Measurements from ENCODE around the gene EREG.
"Not testable (repeated sequence)": the region's sequence is repeated elsewhere in the genome, so short reads cannot be mapped to it uniquely, and the experiment has no call there.

The EREG gene

DNA sequence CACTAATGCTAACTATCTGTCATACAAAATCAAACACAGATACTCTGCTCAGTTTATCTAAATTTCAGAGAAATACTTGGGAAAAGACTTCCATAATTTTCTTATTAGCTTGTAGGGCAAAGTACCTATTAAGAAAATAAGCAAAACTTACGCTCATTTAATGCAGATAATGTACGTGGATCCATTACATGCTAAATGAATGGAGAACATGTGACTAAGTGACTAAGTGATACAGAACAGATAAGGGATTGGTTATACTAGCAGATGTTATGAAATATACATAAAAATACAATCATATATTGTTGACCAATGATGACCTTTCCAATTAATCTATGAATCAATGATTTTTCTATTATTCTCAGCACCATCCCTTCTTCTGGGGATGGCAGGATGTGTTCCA lies 25.7 kb downstream of the EREG start:
- ATAC-seq (no peak), DNase-seq (no peak)

DNA sequence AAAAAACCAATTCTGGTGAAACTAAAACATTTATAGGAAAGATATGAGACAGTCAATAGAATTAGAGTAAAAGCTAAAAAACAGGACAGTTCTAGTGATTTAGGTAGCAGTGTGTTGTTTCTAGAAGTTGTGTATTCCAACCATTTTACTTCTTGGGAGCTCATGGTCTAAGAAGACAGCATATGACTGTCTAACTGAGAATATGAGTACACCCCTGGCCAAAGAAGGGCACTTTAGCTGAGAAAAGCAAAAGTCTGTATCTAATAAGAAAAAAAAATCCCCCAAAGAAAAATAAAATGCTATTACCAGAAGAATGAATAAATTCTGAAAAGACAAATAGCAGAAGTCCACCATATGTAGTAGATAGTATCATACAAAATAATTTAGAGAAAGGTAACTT lies 26.4 kb downstream of the EREG start:
- no peak for DNase-seq
- no peak for ATAC-seq

DNA sequence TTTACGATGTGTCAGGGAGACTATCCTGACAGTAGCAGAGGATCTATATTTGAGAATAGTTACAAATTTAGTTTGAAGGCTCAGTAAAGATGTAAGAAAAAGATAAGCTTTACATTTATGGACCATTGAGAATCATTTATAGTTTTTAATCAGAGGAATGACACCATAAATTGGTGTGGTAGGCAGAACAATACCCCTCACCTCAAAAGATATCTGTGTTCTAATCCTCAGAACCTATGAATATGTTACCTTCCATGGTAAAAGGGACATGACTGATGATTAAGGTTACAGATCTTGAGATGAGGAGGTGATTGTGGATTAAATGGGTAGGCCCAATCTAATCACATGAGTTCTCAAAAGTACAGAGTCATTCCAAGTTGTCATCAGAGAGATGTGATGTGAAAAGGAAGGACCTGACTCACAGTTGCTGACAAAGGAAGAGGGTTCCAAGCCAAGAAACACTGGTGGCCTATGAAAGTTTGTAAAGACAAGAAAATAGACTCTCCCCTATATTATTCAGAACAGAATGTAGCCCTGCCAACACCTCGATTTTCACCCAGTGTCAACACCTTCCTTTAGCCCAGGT lies 27.0 kb downstream of the EREG start:
- no peak for DNase-seq
- no peak for ATAC-seq

DNA sequence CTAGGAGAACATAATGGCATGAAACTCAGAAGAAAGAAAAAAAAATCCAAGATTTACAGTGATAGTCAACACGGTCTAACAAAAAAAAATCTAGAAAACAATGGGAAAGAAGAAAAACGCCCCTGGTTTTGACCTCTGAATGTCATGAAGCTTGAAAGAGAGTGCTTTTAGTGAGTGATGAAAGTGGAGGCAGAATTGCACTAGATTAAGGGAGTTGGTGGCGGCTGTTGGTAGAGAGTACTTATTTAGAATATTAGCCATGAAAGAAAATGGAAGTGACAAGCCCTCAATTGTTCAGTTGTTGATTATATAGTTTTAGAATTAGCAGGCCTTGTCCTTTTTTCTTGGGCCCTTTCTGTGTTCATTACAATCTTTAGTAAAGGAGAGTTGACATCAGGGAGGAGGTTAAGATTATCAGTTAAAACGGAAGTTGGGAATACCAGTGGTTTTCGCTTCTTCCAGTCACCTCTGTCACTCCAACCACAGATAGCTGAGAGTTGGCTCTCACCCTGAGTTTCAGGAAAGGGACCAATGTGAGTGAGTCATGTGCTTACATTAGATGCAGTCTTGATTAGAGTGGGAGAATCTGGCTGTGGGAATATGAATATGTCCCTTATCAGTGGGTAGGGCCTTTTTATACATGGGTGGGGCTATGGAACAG lies 29.7 kb downstream of the EREG start:
- no peak for DNase-seq
- ATAC-seq: no peak

DNA sequence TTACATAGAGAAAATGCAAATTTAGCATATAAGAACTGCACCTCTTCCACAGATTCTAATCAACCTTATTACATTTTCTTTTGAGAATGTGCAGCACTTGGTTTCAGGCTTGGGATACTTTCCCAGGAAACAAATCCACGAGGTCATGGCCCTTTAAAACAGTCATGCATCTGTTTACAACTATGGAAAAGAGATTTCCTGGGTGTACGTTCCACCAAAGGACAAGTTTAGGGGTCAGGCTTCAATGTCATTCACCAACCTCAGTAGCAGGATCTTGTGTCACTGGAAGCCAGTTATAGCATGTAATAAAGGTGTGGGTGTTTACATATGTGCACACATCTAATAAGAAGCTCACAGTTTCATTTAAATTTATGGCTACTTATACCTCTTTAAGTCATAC lies 30.7 kb downstream of the EREG start:
- ATAC-seq: no peak
- no peak for DNase-seq

DNA sequence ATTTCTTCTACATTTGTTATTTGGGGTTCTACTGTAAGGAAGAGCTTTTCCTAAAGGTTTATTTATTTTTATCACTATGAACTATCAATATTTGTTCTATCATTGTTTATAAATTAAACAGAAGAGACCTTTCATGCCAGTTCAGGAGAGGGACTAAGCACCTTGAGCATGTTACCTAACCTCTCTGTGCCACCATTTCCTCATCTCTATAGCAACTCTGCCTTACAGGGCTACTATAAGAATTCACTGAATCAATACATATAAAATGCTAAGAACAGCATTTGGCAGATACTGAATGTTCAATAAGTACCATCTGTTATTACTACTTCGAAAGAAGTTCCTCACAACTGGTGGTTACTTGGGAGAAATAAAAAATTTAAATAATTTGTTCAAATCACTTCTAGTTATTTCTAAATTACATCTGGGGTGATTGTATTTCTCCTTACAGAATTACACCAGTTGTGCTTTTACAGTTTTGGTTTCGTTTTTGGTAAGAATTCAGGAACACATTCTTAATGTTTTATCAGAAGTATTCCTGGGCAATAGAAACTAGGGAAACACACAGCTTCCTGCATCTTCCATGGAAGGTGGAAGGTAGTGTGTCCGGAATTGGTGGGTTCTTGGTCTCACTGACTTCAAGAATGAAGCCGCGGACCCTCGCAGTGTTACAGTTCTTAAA lies 32.9 kb downstream of the EREG start:
- ATAC-seq: peak; percentile 28

DNA sequence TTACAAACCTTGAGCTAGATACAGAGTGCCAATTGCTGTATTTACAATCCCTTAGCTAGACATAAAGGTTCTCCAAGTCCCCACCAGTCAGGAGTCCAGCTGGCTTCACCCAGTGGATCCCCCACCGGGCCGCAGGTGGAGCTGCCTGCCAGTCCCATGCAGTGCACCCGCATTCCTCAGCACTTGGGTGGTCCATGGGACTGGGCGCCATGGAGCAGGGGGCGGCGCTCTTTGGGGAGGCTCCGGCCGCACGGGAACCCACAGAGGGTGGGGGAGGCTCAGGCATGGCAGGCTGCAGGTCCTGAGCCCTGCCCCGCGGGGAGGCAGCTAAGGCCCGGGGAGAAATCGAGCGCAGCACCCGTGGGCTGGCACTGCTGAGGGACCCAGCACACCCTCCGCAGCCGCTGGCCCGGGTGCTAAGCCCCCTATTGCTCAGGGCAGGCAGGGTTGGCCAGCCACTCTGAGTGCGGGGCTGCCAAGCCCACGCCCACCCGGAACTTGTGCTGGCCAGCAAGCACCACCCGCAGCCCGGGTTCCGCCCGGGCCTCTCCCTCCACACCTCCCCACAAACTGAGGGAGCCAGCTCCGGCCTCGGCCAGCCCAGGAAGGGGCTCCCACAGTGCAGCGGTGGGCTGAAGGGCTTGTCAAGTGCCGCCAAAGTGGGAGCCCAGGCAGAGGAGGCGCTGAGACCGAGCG lies 34.1 kb downstream of the EREG start:
- not testable (repeated sequence) for DNase-seq, ATAC-seq

More for the DNA sequence above, 32.9 kb downstream of the EREG start:
- DNase-seq: no peak

DNA sequence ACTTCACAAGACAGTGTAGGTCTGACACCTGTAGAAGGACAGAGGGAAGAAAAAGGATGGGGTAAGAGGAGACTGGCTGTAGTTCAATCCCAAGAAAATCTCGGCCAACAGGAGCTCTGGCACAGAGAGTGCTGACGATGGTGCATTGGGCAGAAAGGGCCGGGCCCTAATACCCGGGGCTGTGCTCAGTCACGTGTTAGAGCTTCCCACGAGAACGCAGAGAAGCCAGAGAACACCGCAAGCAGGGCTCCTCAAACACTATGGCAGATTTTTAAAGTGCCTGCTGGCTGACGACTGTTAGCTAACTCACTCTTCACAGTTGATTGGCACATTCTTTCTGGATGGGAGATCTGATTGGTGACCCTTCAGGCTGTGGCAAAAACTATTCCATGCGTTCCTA lies 35.5 kb downstream of the EREG start:
- no peak for ATAC-seq
- DNase-seq: no peak

DNA sequence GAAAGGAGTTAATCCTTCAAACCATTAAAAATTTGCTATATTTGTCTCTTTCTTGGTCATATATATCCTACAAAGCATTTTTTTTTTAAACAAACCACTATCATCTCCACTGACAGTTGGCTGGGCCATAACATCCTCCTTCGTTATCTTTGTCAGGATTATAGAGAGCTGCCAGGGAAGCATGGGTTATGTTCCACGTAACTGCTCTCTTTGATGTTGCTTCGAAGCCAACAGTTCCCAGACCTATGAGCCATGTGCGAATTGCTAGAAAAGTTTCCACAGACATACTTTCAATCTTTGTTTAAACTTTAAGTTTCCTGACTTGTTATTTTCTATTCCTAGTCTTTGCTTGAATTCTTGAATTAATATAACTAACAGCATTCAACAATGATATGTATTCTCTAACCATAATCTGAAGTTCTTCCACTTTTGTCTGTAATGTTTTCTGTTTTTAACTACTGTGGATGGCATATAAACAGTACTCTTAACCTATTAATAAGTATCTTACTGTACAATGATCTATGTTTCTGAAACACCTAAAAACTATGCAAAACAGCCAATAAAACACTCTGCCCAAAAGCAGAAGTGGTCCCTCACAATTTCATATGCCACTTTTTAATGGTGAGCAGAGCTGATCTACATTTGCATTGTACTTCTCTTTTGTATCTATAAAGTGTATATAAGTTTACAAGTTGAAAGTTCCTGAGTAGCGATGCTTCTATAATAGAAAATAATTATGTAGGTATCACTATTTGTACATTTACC lies 37.9 kb downstream of the EREG start:
- DNase-seq (no peak), ATAC-seq (no peak)

DNA sequence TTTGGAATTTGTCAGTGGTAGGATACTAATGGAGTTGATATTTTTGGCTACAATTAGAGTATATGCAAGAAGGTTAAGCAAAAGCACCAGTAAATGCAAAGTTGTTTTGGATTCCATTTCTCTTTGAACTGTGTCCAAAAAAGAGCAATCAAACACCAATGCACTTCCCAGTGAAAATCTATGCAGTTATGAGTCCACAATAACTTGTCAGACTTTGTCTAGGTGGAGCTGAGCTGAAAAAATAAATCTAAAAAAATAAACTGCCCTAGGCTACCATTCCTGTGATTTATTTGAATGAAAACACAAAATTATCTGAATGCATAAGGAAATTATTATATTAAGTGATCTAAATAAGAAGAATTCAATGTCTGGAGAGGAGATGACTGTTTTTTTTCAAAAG lies 42.9 kb downstream of the EREG start:
- DNase-seq (no peak), ATAC-seq (no peak)

DNA sequence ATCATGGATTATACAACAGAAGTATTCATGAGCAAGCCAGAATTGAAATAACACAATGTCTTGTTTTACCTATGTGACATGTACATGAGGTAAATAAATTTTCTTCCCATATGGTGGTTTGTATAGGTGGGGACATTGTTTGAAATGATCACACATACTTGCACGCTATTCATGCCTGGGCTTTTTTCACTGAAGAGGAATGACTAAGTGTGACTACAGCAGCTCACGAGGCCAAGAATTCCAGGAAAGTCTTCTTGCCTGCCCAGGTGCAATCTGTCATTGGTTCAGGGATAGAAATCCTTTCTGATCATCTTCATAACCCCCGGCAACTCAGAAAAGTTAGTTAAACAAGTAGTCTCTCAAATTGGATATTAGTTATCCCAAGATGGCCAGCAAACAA lies 43.7 kb downstream of the EREG start:
- DNase-seq (no peak), ATAC-seq (no peak)

DNA sequence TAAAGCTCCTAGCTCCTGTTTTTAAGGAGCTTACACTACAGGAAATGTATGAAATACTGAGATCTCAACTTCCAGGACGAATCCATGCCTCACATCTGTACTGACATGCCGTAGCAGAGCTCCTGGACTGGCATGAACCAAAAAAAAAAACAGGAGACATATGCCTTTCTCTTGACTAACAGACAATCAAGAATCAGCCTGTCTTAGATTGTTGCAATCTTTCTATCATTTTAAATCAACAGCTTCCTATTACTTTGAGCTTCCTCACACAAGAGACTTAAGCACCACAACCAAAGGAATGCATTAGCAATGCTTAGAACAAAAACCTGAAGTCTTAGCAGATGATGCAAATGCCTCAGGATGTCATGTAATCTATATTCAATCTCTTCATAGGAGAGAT lies 45.3 kb downstream of the EREG start:
- DNase-seq (no peak), ATAC-seq (no peak)

DNA sequence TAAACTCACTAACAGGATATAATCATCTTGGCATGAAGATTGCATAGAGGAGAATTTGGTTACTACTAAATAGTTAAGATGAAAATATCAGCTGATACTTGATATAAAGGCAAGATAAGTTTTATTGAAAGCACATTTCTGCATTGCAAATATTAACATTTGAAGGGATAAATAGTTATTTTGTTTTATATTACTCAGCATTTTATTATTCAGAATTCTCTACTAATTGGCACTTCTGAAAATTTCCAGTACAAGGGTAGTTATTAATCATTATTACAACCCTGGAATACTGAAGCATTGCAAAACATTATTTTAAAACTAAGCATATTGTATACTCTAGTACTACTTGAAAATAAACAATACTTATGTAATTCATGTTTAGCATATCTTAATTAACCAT lies 47.3 kb downstream of the EREG start:
- DNase-seq: no peak
- no peak for ATAC-seq

DNA sequence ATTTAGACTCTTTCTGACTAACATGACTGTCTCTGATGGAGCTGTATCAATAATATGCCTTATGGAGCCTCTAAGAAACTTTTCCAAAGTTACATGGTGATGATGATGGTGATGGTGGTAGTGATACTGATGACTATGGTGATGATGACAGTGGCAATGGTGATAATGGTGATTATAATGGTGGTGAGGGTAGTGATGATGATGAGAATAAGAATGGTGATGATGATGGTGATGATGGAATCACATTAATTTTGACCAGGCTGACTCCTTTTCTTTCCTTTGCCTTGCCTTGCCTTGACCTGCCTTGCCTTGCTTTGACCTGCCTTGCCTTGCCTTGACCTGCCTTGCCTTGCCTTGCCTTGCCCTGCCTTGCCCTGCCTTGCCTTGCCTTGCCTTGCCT lies 48.3 kb downstream of the EREG start:
- DNase-seq: no peak
- ATAC-seq: no peak

DNA sequence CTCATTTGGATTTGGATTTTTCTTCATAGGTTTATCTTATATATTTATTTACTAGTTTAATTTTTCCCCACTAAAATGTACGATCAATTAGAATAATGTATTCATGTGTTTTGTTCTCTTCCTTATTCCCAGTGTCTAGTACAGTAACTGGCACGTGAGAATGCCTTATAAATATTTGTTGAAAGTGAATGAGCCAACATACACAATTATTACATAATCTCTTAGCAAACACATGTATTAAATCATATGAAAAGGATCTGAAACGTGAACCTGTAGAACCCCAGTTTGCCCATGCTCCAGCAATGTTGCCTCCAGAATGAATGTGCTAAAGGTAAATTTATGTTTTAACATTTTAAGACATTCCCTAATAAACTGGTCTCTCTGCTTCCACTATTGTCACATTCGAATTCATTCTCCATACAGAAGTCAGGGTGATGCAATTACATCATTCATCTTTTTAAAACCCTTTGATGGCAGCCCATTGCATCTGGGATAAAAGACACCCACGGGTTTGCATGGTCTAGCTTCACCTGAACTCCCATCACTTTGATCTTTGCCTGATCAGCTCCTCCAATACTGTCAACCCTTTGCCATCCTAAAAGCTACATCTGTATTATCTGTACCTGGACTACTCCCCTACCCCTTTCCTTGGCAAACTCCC lies 49.3 kb downstream of the EREG start:
- DNase-seq (no peak), ATAC-seq (no peak)

DNA sequence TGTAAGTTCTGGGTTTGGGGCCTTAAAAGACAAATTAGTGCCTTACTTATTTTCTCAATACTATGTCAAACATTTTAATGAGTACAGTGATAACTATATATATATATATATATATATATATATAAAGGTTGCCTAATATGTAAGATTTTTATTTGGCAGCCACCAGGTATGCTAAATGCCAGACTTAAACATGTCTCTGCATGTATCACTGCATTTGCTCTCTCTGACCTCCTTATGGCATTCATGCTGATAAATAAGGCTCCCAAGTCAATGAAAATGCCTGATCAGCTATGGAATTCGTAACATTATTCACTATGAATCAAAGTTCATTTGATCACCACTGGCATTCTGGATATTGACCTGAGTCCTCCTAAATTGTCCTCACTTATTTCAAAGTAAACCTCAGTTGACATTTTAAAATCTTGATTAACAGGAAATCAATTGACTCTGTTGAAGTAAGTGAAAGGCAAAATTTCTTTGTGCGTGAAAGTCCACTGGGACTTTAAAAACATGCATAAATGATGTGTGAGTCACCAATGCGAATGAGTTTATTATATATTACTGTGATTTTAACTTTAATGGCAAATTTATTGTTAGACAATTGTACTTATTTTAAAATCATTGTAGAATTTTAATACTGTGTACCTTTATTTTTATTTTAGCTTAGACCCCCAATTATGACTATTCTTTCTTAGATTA lies 50.8 kb downstream of the EREG start:
- no peak for ATAC-seq
- no peak for DNase-seq

DNA sequence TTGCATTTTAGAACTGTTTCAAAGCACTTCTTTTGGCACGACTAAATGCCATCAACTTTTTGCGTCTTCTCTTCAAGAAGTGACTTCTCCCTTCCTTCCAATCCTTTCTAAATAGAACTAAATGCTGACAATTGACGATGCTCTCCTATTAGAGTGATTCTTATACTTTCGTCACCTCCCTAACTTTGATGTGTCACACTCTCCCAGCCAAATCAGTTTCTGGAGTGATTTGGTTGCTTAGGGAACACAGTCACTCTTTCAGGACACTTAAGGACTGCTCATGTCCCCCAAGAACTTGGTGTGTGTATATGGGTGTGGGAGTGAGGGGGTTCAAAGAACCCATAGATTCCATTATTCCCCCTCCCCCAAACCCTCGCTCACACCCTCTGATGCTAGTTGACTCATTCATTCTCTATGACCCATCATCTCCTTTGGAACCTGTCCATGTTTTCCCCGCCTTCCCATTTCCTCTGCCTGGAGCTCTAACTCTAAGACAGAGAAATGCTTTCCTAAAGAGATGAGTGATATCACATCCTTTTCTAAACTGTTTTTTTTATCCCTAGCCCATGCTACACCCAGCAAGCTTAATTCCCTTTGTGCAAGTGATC lies 53.2 kb downstream of the EREG start:
- no peak for ATAC-seq
- no peak for DNase-seq

DNA sequence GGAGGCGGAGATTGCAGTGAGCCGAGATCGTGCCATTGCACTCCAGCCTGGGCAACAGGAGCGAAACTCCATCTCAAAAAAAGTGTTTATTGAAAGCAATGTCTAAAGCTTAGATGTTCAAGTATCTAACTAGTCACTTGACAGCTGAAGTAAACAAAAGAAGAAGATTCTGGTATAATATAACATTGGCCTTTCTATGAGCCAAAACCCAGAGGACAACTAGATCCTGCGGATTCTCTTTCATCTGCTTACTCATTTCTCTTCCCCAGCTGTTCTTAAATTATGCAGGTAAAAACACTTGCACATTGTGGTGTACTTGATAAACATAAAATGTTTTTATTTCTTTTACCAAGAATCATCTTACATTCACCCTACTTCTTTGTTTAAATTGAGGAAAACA lies 55.9 kb downstream of the EREG start:
- ATAC-seq: no peak

DNA sequence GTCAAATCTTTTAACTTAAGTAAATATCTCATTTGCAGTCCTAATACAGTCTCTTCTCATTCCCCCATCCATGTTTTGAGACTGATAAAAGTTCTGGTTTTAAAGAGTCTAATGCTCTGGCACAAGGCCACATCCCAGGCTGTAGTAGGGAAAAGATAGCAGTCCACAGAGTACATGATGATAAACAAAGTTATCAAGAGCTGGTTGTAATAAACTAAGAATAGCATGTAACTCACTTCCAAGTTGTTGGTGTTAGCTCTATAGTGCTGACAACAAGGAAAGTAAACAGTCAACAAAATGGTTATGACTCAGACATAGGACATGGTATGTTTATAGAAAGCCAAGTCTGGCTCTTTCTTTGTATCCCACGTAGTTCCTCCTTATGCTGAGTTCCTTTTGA lies 58.2 kb downstream of the EREG start:
- DNase-seq (no peak), ATAC-seq (no peak)

More for the DNA sequence above, 55.9 kb downstream of the EREG start:
- no peak for DNase-seq

DNA sequence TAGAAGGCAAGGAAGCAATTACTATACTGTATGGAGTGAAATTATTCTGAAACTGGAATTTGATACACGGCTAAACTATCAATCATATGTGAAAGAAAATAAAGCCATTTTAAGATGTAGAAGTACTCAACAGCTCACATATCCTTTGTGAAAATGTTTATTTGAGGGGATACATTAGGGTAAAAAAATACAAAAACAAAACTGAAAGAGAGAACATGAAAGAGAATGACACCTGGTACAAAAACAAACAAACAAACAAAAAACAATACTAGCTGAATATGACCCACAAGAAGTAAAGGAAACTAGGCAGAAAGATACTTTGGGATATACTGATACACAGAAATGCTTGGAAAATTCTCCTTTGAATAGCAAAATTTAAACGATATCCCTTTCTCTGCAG lies 59.2 kb downstream of the EREG start:
- ATAC-seq: no peak
- DNase-seq: no peak

DNA sequence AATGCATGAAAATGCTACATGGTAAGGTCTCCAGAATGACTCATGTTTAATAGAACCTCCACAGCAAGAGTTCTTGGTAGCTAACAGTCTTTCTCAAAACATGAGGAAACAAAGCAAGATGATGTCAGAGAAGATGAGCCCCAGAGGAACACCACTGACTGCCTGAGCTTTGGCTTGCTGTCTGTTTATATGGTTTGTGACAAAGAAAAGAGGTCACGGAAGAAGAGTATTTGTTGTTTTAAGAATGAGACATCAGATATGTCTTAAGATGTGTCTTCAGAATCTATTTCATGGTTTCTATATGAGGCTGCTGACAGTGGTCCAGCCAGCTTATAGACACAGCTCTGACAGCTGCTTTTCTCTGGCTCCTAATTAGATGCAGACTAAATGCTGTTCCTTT lies 61.2 kb downstream of the EREG start:
- ATAC-seq: no peak
- DNase-seq: no peak

All from stimulated activated naive CD8-positive, alpha-beta T cell treated with anti-CD3 and anti-CD28 coated beads, Interleukin-15, Interleukin-2, amounts not matched to agents 100 U/mL and 50 U/mL, for 24 hours (primary cell).